ENCODE measurements around the gene MRPS12.
A peak's percentile ranks its signal among the peaks of the same experiment; 100 is the strongest.

Gene MRPS12

GRCh38 chr19:38975214-38975860 is 44.6 kb downstream of the MRPS12 start, which contains the start of gene FBXO17:
Gene FBXO17, minus strand, starts transcription at chr19:38975742. Its CDS starts 25,423 bp downstream, at chr19:38950319.
- TF ChIP-seq CTCF (IDR thresholded peaks at IDR 0.05; ENCODE audit: control extremely low read depth, extremely low read depth, low read depth, missing control alignments), result no peak
- CTCF ChIA-PET, result interaction anchor here (0.7 to 2.6 kb wide), 9 partner anchors 8 to 572 kb away, joined by 3 to 20 read pairs (median 4); partner anchors contain the start of gene FAM98C
- peak; percentile 49 for DNase-seq (ENCODE audit: extremely low spot score)
- POLR2A ChIA-PET, result no interaction called here

GRCh38 chr19:38975861-38976271 is 45.1 kb downstream of the MRPS12 start:
- no peak for DNase-seq (ENCODE audit: extremely low spot score)
- ChIA-PET POLR2A (no interaction called here), CTCF (interaction anchor here (0.7 to 2.6 kb wide), 12 partner anchors 9 to 573 kb away, joined by 3 to 20 read pairs (median 4); partner anchors contain the start of gene FAM98C)
- TF ChIP-seq CTCF (IDR thresholded peaks at IDR 0.05; ENCODE audit: control extremely low read depth, extremely low read depth, low read depth, missing control alignments), result no peak

GRCh38 chr19:38977445-38978325 is 46.9 kb downstream of the MRPS12 start:
- POLR2A ChIA-PET, result interaction anchor here (0.6 to 1.4 kb wide), 2 partner anchors 19 to 36 kb away, joined by 3 to 4 read pairs; no protein-coding TSS in a partner anchor
- no peak for TF ChIP-seq CTCF (IDR thresholded peaks at IDR 0.05; ENCODE audit: control extremely low read depth, extremely low read depth, low read depth, missing control alignments)
- CTCF ChIA-PET, result interaction anchor here (0.8 to 2.6 kb wide), 11 partner anchors 11 to 434 kb away, joined by 3 to 20 read pairs (median 4); no protein-coding TSS in a partner anchor
- peak; percentile 80 for DNase-seq (ENCODE audit: extremely low spot score)

- ChIA-PET CTCF (interaction anchor here (1.0 to 1.9 kb wide), 4 partner anchors 16 to 434 kb away, joined by 3 to 6 read pairs (median 3); no protein-coding TSS in a partner anchor), POLR2A (interaction anchor here (0.6 to 1.4 kb wide), 2 partner anchors 18 to 36 kb away, joined by 3 to 4 read pairs; no protein-coding TSS in a partner anchor)
- no peak for DNase-seq (ENCODE audit: extremely low spot score)
- no peak for TF ChIP-seq CTCF (IDR thresholded peaks at IDR 0.05; ENCODE audit: control extremely low read depth, extremely low read depth, low read depth, missing control alignments)
Observed at GRCh38 chr19:38978326-38978689, 47.6 kb downstream of the MRPS12 start.

GRCh38 chr19:38979812-38980211 is 49.1 kb downstream of the MRPS12 start:
- no peak for TF ChIP-seq CTCF (IDR thresholded peaks at IDR 0.05; ENCODE audit: control extremely low read depth, extremely low read depth, low read depth, missing control alignments)
- ChIA-PET POLR2A (no interaction called here), CTCF (no interaction called here)
- DNase-seq (ENCODE audit: extremely low spot score), result no peak

All from GM10248 (cell line).